Body of pancreas (tissue), 4 donors: ENCODE measurements around the gene SNX13. TPM values are rescaled to one million over a fixed set of nuclear protein-coding genes. Genes with fewer than 3 reads are reported as not detected.

ENCODE experiments used
- ATAC-seq: fragments of 150-250 bp; one replicate; pipeline ENCODE4 v1.9.1; 2016
- DNase-seq, 4 donors: peaks; one replicate each; pipeline ENCODE4 v3.0.0-alpha.2; 2019
- H3K27ac ChIP-seq, 4 donors: fragments of 200-600 bp; sonication (generic); 1 replicate in 3 of 4; 2 replicates in 1 of 4; pipeline versions ENCODE4 v1.5.1 to v1.6.1; 2016 to 2019; ENCODE audit warnings: mild to moderate bottlenecking in 1 of 4, mixed read lengths in 1 of 4, moderate library complexity in 1 of 4
- H3K27me3 ChIP-seq, 2 donors: fragments of 200-600 bp; sonication (generic); one replicate each; pipeline ENCODE4 v1.6.0; 2016; ENCODE audit warnings: mild to moderate bottlenecking in 1 of 2
- H3K36me3 ChIP-seq, 2 donors: fragments of 200-600 bp; sonication (generic); replicated peaks in 1 of 2; 2 replicates each; pipeline ENCODE4 v1.5.1; 2016; ENCODE audit warnings: low read depth in 2 of 2; ENCODE audit not compliant: insufficient read depth in 1 of 2
- H3K4me1 ChIP-seq: fragments of 200-600 bp; sonication (generic); one replicate; pipeline ENCODE4 v1.6.0; 2016
- H3K4me3 ChIP-seq, 2 donors: fragments of 200-600 bp; sonication (generic); 1 replicate in 1 of 2; 2 replicates in 1 of 2; pipeline ENCODE4 v1.5.1; 2016 to 2019
- H3K9me3 ChIP-seq, 3 donors: fragments of 200-600 bp; sonication (generic); 1 replicate in 2 of 3; 2 replicates in 1 of 3; pipeline ENCODE4 v1.5.1; 2016
- CTCF ChIP-seq, 7 experiments: fragments of 450-650 bp in 4 of 7; fragments of 200-600 bp in 3 of 7; sonication (generic) in 3 of 7; IDR thresholded peaks; one replicate each; pipeline ENCODE4 v1.5.1; 2016 to 2019; ENCODE audit warnings: antibody characterized with exemption in 7 of 7
- POLR2A ChIP-seq, 3 donors: fragments of 450-650 bp; IDR thresholded peaks; one replicate each; pipeline ENCODE4 v1.6.1; 2016; ENCODE audit warnings: antibody characterized with exemption in 3 of 3, mild to moderate bottlenecking in 2 of 3
- WGBS, 2 donors: methylation state at CpG; one replicate each; pipeline ENCODE4 v1.1.5; 2017; 5-methylcytosine and 5-hydroxymethylcytosine counted together
- intact Hi-C: fragments of 100-400 bp; cut with DNase I; formaldehyde crosslinking; loops from one replicate; pipeline ENCODE4 v1.15.1; 2023
- total RNA-seq, 2 donors: library from RNA; depleted of rRNA; stranded (reverse); fragments of >200 nt; gene quantifications; one replicate each; pipeline ENCODE4 v1.1.0, GENCODE V29; 2016

Gene SNX13
- total RNA-seq, 2 donors from 2014 or later, result 23.1 to 61.0 TPM

- H3K36me3 ChIP-seq, result no peaks in the 10 kb centered on the region
- ATAC-seq, result no peak
- H3K27me3 ChIP-seq, result no peaks in the 10 kb centered on the region
- DNase-seq, result no peak
- 92 to 95% methylated on average over 3 of the region's 3 CpGs for WGBS, 2 donors
- H3K9me3 ChIP-seq, result no peaks in the 10 kb centered on the region
- H3K27ac ChIP-seq, result no peak overlapping the region
- TF ChIP-seq CTCF (IDR thresholded peaks at IDR 0.05) (no peak), POLR2A (IDR thresholded peaks at IDR 0.05) (no peak)
- H3K4me3 ChIP-seq, result no peak overlapping the region
- intact Hi-C loops, result no loop called here
- no peaks in the 10 kb centered on the region for H3K4me1 ChIP-seq
Observed at GRCh38 chr7:17854261-17855047, 85.8 kb downstream of the SNX13 start.

- ATAC-seq (no peak), DNase-seq (no peak)
- Histone ChIP-seq H3K4me3 (no peak overlapping the region), H3K27ac (no peak overlapping the region), H3K4me1 (no peaks in the 10 kb centered on the region), H3K9me3 (no peaks in the 10 kb centered on the region), H3K27me3 (no peaks in the 10 kb centered on the region), H3K36me3 (no peaks in the 10 kb centered on the region)
- no peak for TF ChIP-seq CTCF (IDR thresholded peaks at IDR 0.05)
- no peak for TF ChIP-seq POLR2A (IDR thresholded peaks at IDR 0.05)
- WGBS, 2 donors, result 93 to 100% methylated on average over 1 of the region's 1 CpG
- intact Hi-C loops, result no loop called here
Observed at GRCh38 chr7:17852361-17852760, 87.9 kb downstream of the SNX13 start.

GRCh38 chr7:17849504-17849903 is 90.8 kb downstream of the SNX13 start:
- TF ChIP-seq CTCF (IDR thresholded peaks at IDR 0.05) (no peak), POLR2A (IDR thresholded peaks at IDR 0.05) (no peak)
- no peaks in the 10 kb centered on the region for H3K4me1 ChIP-seq
- no peaks in the 10 kb centered on the region for H3K9me3 ChIP-seq
- no peak overlapping the region for H3K4me3 ChIP-seq
- no peaks in the 10 kb centered on the region for H3K27me3 ChIP-seq
- DNase-seq, result no peak
- WGBS, 2 donors, result 96 to 97% methylated on average over 3 of the region's 3 CpGs
- no peak overlapping the region for H3K27ac ChIP-seq
- intact Hi-C loops, result no loop called here
- no peaks in the 10 kb centered on the region for H3K36me3 ChIP-seq
- ATAC-seq, result no peak

GRCh38 chr7:17848516-17848915 is 91.8 kb downstream of the SNX13 start:
- Histone ChIP-seq H3K4me1 (no peaks in the 10 kb centered on the region), H3K4me3 (no peak overlapping the region), H3K27ac (no peak overlapping the region), H3K27me3 (no peaks in the 10 kb centered on the region), H3K9me3 (no peaks in the 10 kb centered on the region), H3K36me3 (no peaks in the 10 kb centered on the region)
- intact Hi-C loops, result no loop called here
- no peak for TF ChIP-seq POLR2A (IDR thresholded peaks at IDR 0.05)
- no peak for TF ChIP-seq CTCF (IDR thresholded peaks at IDR 0.05)
- ATAC-seq (no peak), DNase-seq (no peak)
- WGBS, 2 donors, result 94 to 99% methylated on average over 7 to 10 of the region's 10 CpGs

- DNase-seq, result no peak
- 78 to 85% methylated on average over 5 of the region's 5 CpGs for WGBS, 2 donors
- intact Hi-C loops, result no loop called here
- no peaks in the 10 kb centered on the region for H3K4me1 ChIP-seq
- H3K27ac ChIP-seq, result no peak overlapping the region
- H3K36me3 ChIP-seq, result no peaks in the 10 kb centered on the region
- no peak for ATAC-seq
- H3K27me3 ChIP-seq, result no peaks in the 10 kb centered on the region
- no peak for TF ChIP-seq CTCF (IDR thresholded peaks at IDR 0.05)
- no peak for TF ChIP-seq POLR2A (IDR thresholded peaks at IDR 0.05)
- no peaks in the 10 kb centered on the region for H3K9me3 ChIP-seq
- H3K4me3 ChIP-seq, result no peak overlapping the region
Observed at GRCh38 chr7:17846935-17847334, 93.4 kb downstream of the SNX13 start.
